Omental fat pad (tissue), 4 donors: ENCODE measurements around the gene ALB. TPM values are rescaled to one million over a fixed set of nuclear protein-coding genes. Genes with fewer than 3 reads are reported as not detected.
"Not testable (repeated sequence)": the region's sequence is repeated elsewhere in the genome, so short reads cannot be mapped to it uniquely, and the experiment has no call there.

Experiments
- ATAC-seq: fragments of 150-250 bp; one replicate; pipeline ENCODE4 v1.9.1; 2016; ENCODE audit warnings: mild to moderate bottlenecking, moderate library complexity; ENCODE audit not compliant: low FRiP score
- DNase-seq: peaks from one replicate; pipeline ENCODE4 v3.0.0-alpha.2; 2019; ENCODE audit warnings: low spot score
- total RNA-seq, 4 donors: library from RNA; depleted of rRNA; stranded (reverse); fragments of >200 nt; gene quantifications; one replicate each; pipeline ENCODE4 v1.1.0, GENCODE V29; 2016
- TF ChIP-seq, protein P1 (sequence below), 3 donors: fragments of 450-650 bp; IDR thresholded peaks; one replicate each; pipeline ENCODE4 v1.5.1; 2016 to 2017; ENCODE audit warnings: antibody characterized with exemption in 3 of 3, mild to moderate bottlenecking in 3 of 3, moderate library complexity in 2 of 3

Gene ALB
- 1 to 10 TPM in 1 of 4 donors, not detected in 3; 1.2 TPM for total RNA-seq

DNA sequence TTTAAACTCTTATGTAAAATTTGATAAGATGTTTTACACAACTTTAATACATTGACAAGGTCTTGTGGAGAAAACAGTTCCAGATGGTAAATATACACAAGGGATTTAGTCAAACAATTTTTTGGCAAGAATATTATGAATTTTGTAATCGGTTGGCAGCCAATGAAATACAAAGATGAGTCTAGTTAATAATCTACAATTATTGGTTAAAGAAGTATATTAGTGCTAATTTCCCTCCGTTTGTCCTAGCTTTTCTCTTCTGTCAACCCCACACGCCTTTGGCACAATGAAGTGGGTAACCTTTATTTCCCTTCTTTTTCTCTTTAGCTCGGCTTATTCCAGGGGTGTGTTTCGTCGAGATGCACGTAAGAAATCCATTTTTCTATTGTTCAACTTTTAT is at the start of gene ALB:
Gene ALB, plus strand, starts transcription at position 246 of the 400 bp plus-strand sequence. Its CDS starts 41 bp downstream, at position 287.
- TF ChIP-seq, protein P1, sequence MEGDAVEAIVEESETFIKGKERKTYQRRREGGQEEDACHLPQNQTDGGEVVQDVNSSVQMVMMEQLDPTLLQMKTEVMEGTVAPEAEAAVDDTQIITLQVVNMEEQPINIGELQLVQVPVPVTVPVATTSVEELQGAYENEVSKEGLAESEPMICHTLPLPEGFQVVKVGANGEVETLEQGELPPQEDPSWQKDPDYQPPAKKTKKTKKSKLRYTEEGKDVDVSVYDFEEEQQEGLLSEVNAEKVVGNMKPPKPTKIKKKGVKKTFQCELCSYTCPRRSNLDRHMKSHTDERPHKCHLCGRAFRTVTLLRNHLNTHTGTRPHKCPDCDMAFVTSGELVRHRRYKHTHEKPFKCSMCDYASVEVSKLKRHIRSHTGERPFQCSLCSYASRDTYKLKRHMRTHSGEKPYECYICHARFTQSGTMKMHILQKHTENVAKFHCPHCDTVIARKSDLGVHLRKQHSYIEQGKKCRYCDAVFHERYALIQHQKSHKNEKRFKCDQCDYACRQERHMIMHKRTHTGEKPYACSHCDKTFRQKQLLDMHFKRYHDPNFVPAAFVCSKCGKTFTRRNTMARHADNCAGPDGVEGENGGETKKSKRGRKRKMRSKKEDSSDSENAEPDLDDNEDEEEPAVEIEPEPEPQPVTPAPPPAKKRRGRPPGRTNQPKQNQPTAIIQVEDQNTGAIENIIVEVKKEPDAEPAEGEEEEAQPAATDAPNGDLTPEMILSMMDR (IDR thresholded peaks at IDR 0.05): no peak
- ATAC-seq (no peak), DNase-seq (no peak)

DNA sequence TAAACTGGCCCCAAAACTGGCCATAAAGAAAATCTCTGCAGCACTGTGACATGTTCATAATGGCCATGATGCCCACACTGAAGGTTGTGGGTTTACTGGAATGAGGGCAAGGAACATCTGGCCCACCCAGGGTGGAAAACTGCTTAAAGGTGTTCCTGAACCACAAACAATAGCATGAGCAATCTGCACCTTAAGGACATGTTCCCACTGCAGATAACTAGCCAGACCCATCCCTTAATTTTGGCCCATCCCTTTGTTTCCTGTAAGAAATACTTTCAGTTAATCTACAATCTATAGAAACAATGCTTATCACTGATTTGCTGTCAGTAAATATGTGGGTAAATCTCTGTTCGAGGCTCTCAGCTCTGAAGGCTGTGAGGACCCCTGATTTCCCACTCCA is 46.9 kb upstream of the ALB start:
- not testable (repeated sequence) for DNase-seq, ATAC-seq

DNA sequence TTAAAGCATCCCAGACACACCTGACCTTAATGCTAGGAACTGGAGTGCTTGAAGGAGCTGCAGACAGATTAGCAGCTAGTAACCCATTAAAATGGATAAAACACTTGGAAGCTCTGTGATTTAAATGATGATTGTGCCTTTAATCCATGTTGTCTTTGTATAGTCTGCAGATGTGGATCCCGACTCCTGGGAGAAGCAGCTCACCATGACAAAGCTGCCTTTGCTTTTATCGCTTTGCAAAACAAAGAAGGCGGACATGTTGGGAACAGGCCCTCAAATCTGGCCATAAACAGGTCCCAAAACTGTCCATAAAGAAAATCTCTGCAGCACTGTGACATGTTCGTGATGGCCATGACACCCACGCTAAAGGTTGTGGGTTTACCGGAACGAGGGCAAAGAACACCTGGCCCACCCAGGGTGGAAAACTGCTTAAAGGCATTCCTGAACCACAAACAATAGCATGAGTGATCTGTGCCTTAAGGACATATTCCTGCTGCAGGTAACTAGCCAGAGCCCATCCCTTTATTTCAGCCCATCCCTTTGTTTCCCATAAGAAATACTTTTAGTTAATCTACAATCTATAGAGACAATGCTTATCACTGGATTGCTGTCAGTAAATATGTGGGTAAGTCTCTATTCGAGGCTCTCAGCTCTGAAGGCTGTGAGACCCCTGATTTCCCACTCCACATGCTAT is 34.4 kb upstream of the ALB start:
- ATAC-seq, DNase-seq: not testable (repeated sequence)

DNA sequence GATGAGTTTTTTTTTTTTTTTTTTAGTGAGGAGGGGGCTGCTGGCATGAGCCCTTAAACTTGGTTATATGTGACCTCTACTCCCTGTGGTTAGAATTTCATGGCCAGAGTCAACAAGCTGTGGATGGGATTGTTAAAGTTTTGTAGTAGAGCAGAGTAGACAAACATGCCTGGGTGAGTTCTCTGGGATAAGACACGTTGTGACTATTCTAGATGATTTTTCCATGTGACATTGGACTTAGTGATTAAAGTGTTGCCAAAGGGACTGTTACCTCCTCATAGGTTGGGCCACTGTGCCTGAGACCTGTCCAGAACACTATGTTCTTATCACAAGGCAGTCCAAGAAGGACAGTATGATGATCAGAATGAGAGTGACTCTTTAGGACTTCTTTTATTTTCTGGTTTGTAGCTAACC is 28.8 kb upstream of the ALB start:
- DNase-seq (no peak), ATAC-seq (no peak)
- TF ChIP-seq, protein P1 (IDR thresholded peaks at IDR 0.05): no peak

DNA sequence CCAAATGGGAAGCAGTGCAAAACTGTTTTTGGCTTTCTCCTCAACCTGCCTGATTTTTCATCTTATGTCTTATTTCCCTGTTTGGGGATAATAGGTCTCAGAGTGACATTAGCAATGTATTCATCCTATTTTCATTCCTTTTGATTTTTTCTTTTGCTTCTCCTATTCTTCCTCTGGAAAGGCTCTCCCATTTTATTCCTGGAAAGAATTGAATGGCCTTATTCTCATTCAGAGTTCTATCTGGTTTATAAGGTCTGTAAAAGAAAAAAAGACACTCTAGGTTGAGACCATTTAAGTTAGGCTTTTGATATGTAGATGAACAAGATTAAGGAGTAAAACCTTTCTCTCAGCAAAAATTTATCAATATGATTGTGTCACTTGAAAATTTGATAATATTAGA is 27.8 kb upstream of the ALB start:
- DNase-seq: no peak
- no peak for ATAC-seq
- TF ChIP-seq, protein P1 (IDR thresholded peaks at IDR 0.05): no peak

DNA sequence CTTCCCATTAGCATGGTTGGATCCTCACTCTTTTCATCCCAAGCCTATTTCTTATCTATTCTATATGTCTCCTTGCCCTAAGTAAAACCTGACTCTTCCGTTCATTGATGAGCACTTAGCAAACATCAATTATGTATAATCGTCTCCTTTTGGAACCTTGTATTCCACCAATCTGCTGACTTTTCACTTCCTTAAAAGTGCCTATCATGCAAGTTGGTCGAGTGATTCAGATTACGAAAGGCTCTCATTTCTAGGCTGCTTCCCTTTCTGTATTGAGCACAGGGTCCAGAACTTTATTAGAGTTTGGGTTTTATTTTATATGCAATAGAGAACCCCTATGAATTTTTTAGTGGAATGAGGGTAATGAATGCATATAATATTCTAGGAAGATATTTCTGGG is 27.1 kb upstream of the ALB start:
- no peak for DNase-seq
- TF ChIP-seq, protein P1 (IDR thresholded peaks at IDR 0.05): no peak
- ATAC-seq: no peak

DNA sequence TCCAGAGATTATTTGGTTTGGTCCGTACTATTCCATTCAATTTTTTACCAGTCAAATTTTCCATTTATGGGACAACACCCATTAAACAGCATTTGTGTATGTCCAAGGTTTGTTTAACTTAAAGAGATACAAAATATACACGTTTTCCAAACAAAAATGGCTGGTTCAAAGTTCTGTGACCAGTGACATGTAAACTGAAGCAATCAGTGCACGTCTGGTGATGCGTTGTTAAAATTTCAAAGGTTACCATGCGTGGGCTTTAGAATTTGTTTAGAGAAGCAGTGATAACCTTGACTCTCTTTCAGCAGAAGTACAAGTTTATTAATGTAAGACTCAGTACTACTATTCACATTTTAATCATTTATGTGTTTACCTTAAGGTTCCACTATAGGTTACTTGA is 25.2 kb upstream of the ALB start:
- ATAC-seq (no peak), DNase-seq (no peak)
- TF ChIP-seq, protein P1 (IDR thresholded peaks at IDR 0.05): no peak

DNA sequence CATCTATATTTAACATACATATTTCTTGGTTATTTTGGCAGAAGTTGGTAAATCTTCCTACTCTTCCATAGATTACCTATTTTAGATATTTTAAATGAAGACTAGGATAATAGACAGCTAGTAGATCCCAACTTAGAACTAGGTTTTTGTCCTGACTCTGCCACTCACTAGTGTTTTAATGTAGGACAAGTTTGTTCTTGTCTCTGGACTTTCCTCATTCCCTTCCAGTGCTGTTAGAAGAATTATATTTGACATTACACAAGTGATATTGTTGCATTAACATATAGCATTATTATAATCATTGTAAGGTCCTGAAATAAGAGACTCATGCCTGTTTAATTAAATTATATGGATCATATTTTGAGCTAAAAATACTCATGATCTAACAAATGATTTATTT is 24.1 kb upstream of the ALB start:
- DNase-seq (no peak), ATAC-seq (no peak)
- TF ChIP-seq, protein P1 (IDR thresholded peaks at IDR 0.05): no peak
